ENCODE measurements around the gene TDRD6. TPM values are rescaled to one million over a fixed set of nuclear protein-coding genes. Genes with fewer than 3 reads are reported as not detected.

Gene TDRD6
- total RNA-seq, 1 donor from 2014 or later: 0.17 TPM

- Mint-ChIP-seq H3K4me3 (ENCODE audit: low read depth) (no peak overlapping the region), H3K27me3 (peaks cover 21% of the 10 kb centered on the region), H3K27ac (no peak overlapping the region), H3K36me3 (ENCODE audit: insufficient read depth) (no peaks in the 10 kb centered on the region), H3K9me3 (ENCODE audit: low read depth) (no peaks in the 10 kb centered on the region), H3K4me1 (ENCODE audit: low read depth) (no peaks in the 10 kb centered on the region)
- TF ChIP-seq CTCF (IDR thresholded peaks at IDR 0.05; ENCODE audit: unreplicated experiment): no peak
- no peak for DNase-seq (ENCODE audit: low spot score, unreplicated experiment)
Observed at GRCh38 chr6:46745973-46746372, 58.3 kb downstream of the TDRD6 start.

GRCh38 chr6:46746696-46747095 is 59.0 kb downstream of the TDRD6 start, which contains the start of gene ANKRD66:
TSS of gene ANKRD66 (plus strand) at chr6:46746933. CDS start at chr6:46751949, 5,016 bp downstream.
- H3K27me3 Mint-ChIP-seq: peaks cover 21% of the 10 kb centered on the region
- no peak for DNase-seq (ENCODE audit: low spot score, unreplicated experiment)
- no peaks in the 10 kb centered on the region for H3K9me3 Mint-ChIP-seq (ENCODE audit: low read depth)
- no peak within 1 kb of the TSS for H3K4me3 Mint-ChIP-seq (ENCODE audit: low read depth)
- TF ChIP-seq CTCF (IDR thresholded peaks at IDR 0.05; ENCODE audit: unreplicated experiment): no peak
- H3K4me1 Mint-ChIP-seq (ENCODE audit: low read depth): no peaks in the 10 kb centered on the region
- H3K36me3 Mint-ChIP-seq (ENCODE audit: insufficient read depth): no peaks in the 10 kb centered on the region
- no peak within 1 kb of the TSS for H3K27ac Mint-ChIP-seq

GRCh38 chr6:46748940-46749503 is 61.3 kb downstream of the TDRD6 start:
- no peak overlapping the region for H3K27ac Mint-ChIP-seq
- no peak for TF ChIP-seq CTCF (IDR thresholded peaks at IDR 0.05; ENCODE audit: unreplicated experiment)
- no peaks in the 10 kb centered on the region for H3K4me1 Mint-ChIP-seq (ENCODE audit: low read depth)

GRCh38 chr6:46749731-46750130 is 62.0 kb downstream of the TDRD6 start:
- H3K4me1 Mint-ChIP-seq (ENCODE audit: low read depth): no peaks in the 10 kb centered on the region
- no peak overlapping the region for H3K4me3 Mint-ChIP-seq (ENCODE audit: low read depth)
- no peak overlapping the region for H3K27ac Mint-ChIP-seq
- H3K9me3 Mint-ChIP-seq (ENCODE audit: low read depth): no peaks in the 10 kb centered on the region
- H3K27me3 Mint-ChIP-seq: peaks cover 16% of the 10 kb centered on the region
- H3K36me3 Mint-ChIP-seq (ENCODE audit: insufficient read depth): no peaks in the 10 kb centered on the region
- no peak for TF ChIP-seq CTCF (IDR thresholded peaks at IDR 0.05; ENCODE audit: unreplicated experiment)
- no peak for DNase-seq (ENCODE audit: low spot score, unreplicated experiment)

More at GRCh38 chr6:46748940-46749503, 61.3 kb downstream of the TDRD6 start:
- DNase-seq (ENCODE audit: low spot score, unreplicated experiment): no peak
- H3K36me3 Mint-ChIP-seq (ENCODE audit: insufficient read depth): no peaks in the 10 kb centered on the region
- no peak overlapping the region for H3K4me3 Mint-ChIP-seq (ENCODE audit: low read depth)
- H3K27me3 Mint-ChIP-seq: peaks cover 21% of the 10 kb centered on the region
- H3K9me3 Mint-ChIP-seq (ENCODE audit: low read depth): no peaks in the 10 kb centered on the region

GRCh38 chr6:46751658-46752057 is 64.0 kb downstream of the TDRD6 start:
- DNase-seq (ENCODE audit: low spot score, unreplicated experiment): no peak
- Mint-ChIP-seq H3K9me3 (ENCODE audit: low read depth) (no peaks in the 10 kb centered on the region), H3K4me3 (ENCODE audit: low read depth) (no peak overlapping the region), H3K27me3 (peaks cover 2% of the 10 kb centered on the region), H3K36me3 (ENCODE audit: insufficient read depth) (no peaks in the 10 kb centered on the region), H3K4me1 (ENCODE audit: low read depth) (no peaks in the 10 kb centered on the region), H3K27ac (no peak overlapping the region)
- no peak for TF ChIP-seq CTCF (IDR thresholded peaks at IDR 0.05; ENCODE audit: unreplicated experiment)

Other genes with a start within 250 kb of the TDRD6 start
- gene RCAN2, start 196.4 kb upstream of the TDRD6 start, total RNA-seq: 23.3 and 27.4 TPM in 2 replicates
- 6.7 and 10.3 TPM in 2 replicates for gene CYP39A1, start 35.1 kb upstream of the TDRD6 start, total RNA-seq
- gene SLC25A27, start 34.9 kb upstream of the TDRD6 start, total RNA-seq: 31.9 TPM in 2 replicates
- 0.29 and 0.93 TPM in 2 replicates for gene PLA2G7, start 47.5 kb downstream of the TDRD6 start, total RNA-seq
- not detected in 2 replicates for gene ANKRD66, start 59.0 kb downstream of the TDRD6 start, total RNA-seq
- gene MEP1A, start 105.5 kb downstream of the TDRD6 start, total RNA-seq: 2.6 and 4.1 TPM in 2 replicates
- gene ADGRF5, start 234.1 kb downstream of the TDRD6 start, total RNA-seq: 0.04 TPM in 1 of 2 replicates, not detected in the other